ENCODE measurements around the gene SLC66A2. TPM values are rescaled to one million over a fixed set of nuclear protein-coding genes. Genes with fewer than 3 reads are reported as not detected.

SLC66A2 gene
- total RNA-seq, 6 experiments from 2014 or later = 61.6 to 140 (median 95.8) TPM

- WGBS (ENCODE audit: insufficient coverage, low coverage, low lambda C conversion rate, missing lambda C conversion rate) = 90% methylated on average over 5 of the region's 13 CpGs
- intact Hi-C loops (cut with DNase I) = loop anchor here in 1 of 2 donors (10.0 kb wide), 1 partner anchor 54 kb away; the partner anchor contains the start of gene RBFA
- ATAC-seq = no peak
- peaks cover 0 to 16% (median 8%) of the 10 kb centered on the region in 4 donors for H3K4me1 ChIP-seq
- H3K4me3 ChIP-seq = no peak overlapping the region
- H3K27ac ChIP-seq = no peak overlapping the region
- TF ChIP-seq POLR2A (IDR thresholded peaks at IDR 0.05) = no peak
- TF ChIP-seq, protein P1, sequence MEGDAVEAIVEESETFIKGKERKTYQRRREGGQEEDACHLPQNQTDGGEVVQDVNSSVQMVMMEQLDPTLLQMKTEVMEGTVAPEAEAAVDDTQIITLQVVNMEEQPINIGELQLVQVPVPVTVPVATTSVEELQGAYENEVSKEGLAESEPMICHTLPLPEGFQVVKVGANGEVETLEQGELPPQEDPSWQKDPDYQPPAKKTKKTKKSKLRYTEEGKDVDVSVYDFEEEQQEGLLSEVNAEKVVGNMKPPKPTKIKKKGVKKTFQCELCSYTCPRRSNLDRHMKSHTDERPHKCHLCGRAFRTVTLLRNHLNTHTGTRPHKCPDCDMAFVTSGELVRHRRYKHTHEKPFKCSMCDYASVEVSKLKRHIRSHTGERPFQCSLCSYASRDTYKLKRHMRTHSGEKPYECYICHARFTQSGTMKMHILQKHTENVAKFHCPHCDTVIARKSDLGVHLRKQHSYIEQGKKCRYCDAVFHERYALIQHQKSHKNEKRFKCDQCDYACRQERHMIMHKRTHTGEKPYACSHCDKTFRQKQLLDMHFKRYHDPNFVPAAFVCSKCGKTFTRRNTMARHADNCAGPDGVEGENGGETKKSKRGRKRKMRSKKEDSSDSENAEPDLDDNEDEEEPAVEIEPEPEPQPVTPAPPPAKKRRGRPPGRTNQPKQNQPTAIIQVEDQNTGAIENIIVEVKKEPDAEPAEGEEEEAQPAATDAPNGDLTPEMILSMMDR (IDR thresholded peaks at IDR 0.05) = no peak
- DNase-seq = no peak
- no peaks in the 10 kb centered on the region for H3K9me3 ChIP-seq
- H3K36me3 ChIP-seq = peaks cover 0 to 5% (median 0%) of the 10 kb centered on the region in 4 donors
- no peaks in the 10 kb centered on the region for H3K27me3 ChIP-seq
Measured at GRCh38 chr18:79980585-79980984, 29.1 kb upstream of the SLC66A2 start.

DNA sequence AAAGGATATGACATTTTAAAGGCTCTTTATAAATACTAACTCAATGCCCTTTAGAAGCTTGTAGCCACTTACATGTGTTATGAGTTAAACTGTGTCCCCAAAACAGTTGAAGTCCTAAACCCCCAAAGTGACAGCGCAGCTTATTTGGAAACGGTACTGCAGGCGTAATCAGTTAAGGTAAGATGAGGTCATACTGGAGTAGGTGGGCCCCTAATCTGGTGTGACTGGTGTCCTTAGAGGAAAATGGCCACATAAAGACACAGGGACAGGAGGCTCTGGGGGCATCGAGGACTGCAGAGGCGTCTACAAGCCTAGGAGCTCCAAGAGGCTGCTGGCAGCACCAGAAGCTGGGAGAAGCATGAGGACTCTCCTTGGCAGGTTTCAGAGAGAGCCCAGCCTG is 28.4 kb upstream of the SLC66A2 start:
- H3K36me3 ChIP-seq = no peaks in the 10 kb centered on the region
- ATAC-seq (no peak), DNase-seq (no peak)
- peaks cover 0 to 16% (median 8%) of the 10 kb centered on the region in 4 donors for H3K4me1 ChIP-seq
- H3K4me3 ChIP-seq = no peak overlapping the region
- no peaks in the 10 kb centered on the region for H3K9me3 ChIP-seq
- 90% methylated on average over 2 of the region's 5 CpGs for WGBS (ENCODE audit: insufficient coverage, low coverage, low lambda C conversion rate, missing lambda C conversion rate)
- TF ChIP-seq, protein P1 (IDR thresholded peaks at IDR 0.05) = no peak
- no peak for TF ChIP-seq POLR2A (IDR thresholded peaks at IDR 0.05)
- no peak overlapping the region for H3K27ac ChIP-seq
- intact Hi-C loops (cut with DNase I) = loop anchor here in 1 of 2 donors (10.0 kb wide), 1 partner anchor 55 kb away; the partner anchor contains the start of gene RBFA
- no peaks in the 10 kb centered on the region for H3K27me3 ChIP-seq

DNA sequence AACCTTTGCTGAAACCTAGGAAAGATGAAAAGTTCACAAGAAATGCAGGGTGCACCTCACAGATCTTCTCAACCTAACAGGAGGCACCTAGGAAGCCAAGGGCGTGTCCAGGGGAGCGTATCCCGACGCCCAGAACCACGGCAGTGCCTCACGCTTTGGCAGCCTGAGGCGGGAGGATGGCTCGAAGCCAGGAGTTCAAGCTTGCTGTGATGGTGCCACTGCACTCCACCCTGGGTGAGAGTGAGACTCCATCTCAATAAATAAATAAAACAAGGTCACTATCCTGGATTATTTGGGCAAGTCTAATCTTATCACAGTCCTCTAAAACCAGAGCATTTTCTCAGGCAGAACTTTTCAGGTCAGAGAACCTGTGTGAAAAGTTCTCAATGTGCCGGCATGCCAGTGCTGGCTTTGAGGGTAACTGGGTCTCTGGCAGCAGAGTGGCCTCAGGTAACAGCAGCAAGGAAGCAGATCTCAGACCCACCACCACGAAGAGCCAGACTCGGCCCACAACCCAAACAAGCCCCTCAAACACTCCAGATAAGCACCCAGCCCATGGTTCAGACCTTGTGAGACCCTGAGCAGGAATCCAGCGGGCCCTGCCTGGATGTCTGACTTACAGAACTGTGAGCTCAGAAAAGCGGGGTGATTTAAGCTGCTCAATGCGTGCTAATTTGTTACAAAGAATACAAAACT is 24.7 kb upstream of the SLC66A2 start:
- ATAC-seq (peak; percentile 92 to 95 (median 94)), DNase-seq (peak; percentile 80 to 86 (median 83))
- Histone ChIP-seq H3K36me3 (peaks cover 0 to 14% (median 8%) of the 10 kb centered on the region in 4 donors), H3K4me1 (peaks cover 0 to 16% (median 5%) of the 10 kb centered on the region in 4 donors), H3K27me3 (no peaks in the 10 kb centered on the region), H3K27ac (peak overlapping the region in 2 of 3 donors; percentile 14 to 30), H3K4me3 (no peak overlapping the region), H3K9me3 (no peaks in the 10 kb centered on the region)
- 28% methylated on average over 10 of the region's 14 CpGs for WGBS (ENCODE audit: insufficient coverage, low coverage, low lambda C conversion rate, missing lambda C conversion rate)
- intact Hi-C loops (cut with DNase I) = no loop called here
- no peak for TF ChIP-seq POLR2A (IDR thresholded peaks at IDR 0.05)
- TF ChIP-seq, protein P1 (IDR thresholded peaks at IDR 0.05) = no peak

GRCh38 chr18:79975043-79975442 is 23.6 kb upstream of the SLC66A2 start:
- Histone ChIP-seq H3K9me3 (no peaks in the 10 kb centered on the region), H3K4me3 (no peak overlapping the region), H3K27ac (no peak overlapping the region), H3K36me3 (peaks cover 0 to 25% (median 12%) of the 10 kb centered on the region in 4 donors), H3K4me1 (peaks cover 0 to 16% (median 5%) of the 10 kb centered on the region in 4 donors), H3K27me3 (no peaks in the 10 kb centered on the region)
- TF ChIP-seq POLR2A (IDR thresholded peaks at IDR 0.05) = no peak
- TF ChIP-seq, protein P1 (IDR thresholded peaks at IDR 0.05) = no peak
- DNase-seq (no peak), ATAC-seq (no peak)
- intact Hi-C loops (cut with DNase I) = no loop called here
- WGBS (ENCODE audit: insufficient coverage, low coverage, low lambda C conversion rate, missing lambda C conversion rate) = 88% methylated on average over 2 of the region's 4 CpGs
